Gastrocnemius medialis (tissue), 4 donors: ENCODE data around the gene WDFY2. TPM values are rescaled to one million over a fixed set of nuclear protein-coding genes. Genes with fewer than 3 reads are reported as not detected.

Source experiments
- ATAC-seq, 2 donors: fragments of 150-250 bp; one replicate each; pipeline ENCODE4 v1.9.1; 2016
- DNase-seq, 2 donors: peaks; one replicate each; pipeline ENCODE4 v3.0.0-alpha.2; 2019
- H3K27ac ChIP-seq, 4 donors: fragments of 200-600 bp; sonication (generic); 1 replicate in 1 of 4; 2 replicates in 3 of 4; pipeline ENCODE4 v1.5.1; 2016 to 2018; ENCODE audit warnings: mild to moderate bottlenecking in 2 of 4, moderate library complexity in 1 of 4
- H3K27me3 ChIP-seq, 3 donors: fragments of 200-600 bp; sonication (generic) in 2 of 3; 1 replicate in 1 of 3; 2 replicates in 2 of 3; pipeline versions ENCODE4 v1.5.1 to v1.6.0; 2016 to 2019; ENCODE audit warnings: mild to moderate bottlenecking in 1 of 3, moderate library complexity in 1 of 3
- H3K36me3 ChIP-seq, 2 donors: fragments of 200-600 bp; sonication (generic) in 1 of 2; one replicate each; pipeline ENCODE4 v1.5.1; 2017 to 2018
- H3K4me1 ChIP-seq, 2 donors: fragments of 200-600 bp; sonication (generic) in 1 of 2; one replicate each; pipeline ENCODE4 v1.5.1; 2016 to 2017; ENCODE audit warnings: mild to moderate bottlenecking in 2 of 2
- H3K4me3 ChIP-seq, 4 donors: fragments of 200-600 bp; sonication (generic) in 3 of 4; 1 replicate in 1 of 4; 2 replicates in 3 of 4; pipeline ENCODE4 v1.5.1; 2016 to 2019; ENCODE audit warnings: mild to moderate bottlenecking in 2 of 4
- H3K9me3 ChIP-seq, 3 donors: fragments of 200-600 bp; sonication (generic) in 2 of 3; 1 replicate in 1 of 3; 2 replicates in 2 of 3; pipeline ENCODE4 v1.5.1; 2016 to 2019
- CTCF ChIP-seq, 5 experiments: fragments of 450-650 bp in 3 of 5; fragments of 200-600 bp in 2 of 5; sonication (generic) in 2 of 5; IDR thresholded peaks in 4 of 5; conservative IDR thresholded peaks in 1 of 5; 1 replicate in 4 of 5; 2 replicates in 1 of 5; pipeline ENCODE4 v1.5.1; 2016 to 2019; ENCODE audit warnings: antibody characterized with exemption in 5 of 5, mild to moderate bottlenecking in 3 of 5, moderate library complexity in 3 of 5
- POLR2A ChIP-seq, 2 donors: fragments of 450-650 bp; IDR thresholded peaks; one replicate each; pipeline ENCODE4 v1.6.1; 2017; ENCODE audit warnings: antibody characterized with exemption in 2 of 2, mild to moderate bottlenecking in 2 of 2, moderate library complexity in 2 of 2
- in situ Hi-C, 4 donors: fragments of 200-750 bp; cut with MboI; loops; one replicate each; pipeline versions ENCODE4 v1.15.0 to v1.8.0; 2017; ENCODE audit warnings: low sequenced_read_pairs in 4 of 4
- intact Hi-C: fragments of 100-400 bp; cut with DNase I; formaldehyde crosslinking; loops from one replicate; pipeline ENCODE4 v1.15.1; 2023; ENCODE audit warnings: low total_unique reads
- total RNA-seq, 4 donors: library from RNA; depleted of rRNA; stranded (reverse); fragments of >200 nt; gene quantifications; one replicate each; pipeline versions ENCODE4 v1.1.0 to v1.2.3, GENCODE V29; 2016

The WDFY2 gene
- total RNA-seq, 4 donors from 2014 or later: 0.98 to 2.8 (median 1.7) TPM

GRCh38 chr13:51782026-51782710 lies 197.9 kb downstream of the WDFY2 start:
- ATAC-seq (no peak), DNase-seq (no peak)
- Histone ChIP-seq H3K4me3 (no peak overlapping the region), H3K9me3 (no peaks in the 10 kb centered on the region), H3K27ac (no peak overlapping the region), H3K36me3 (no peaks in the 10 kb centered on the region), H3K27me3 (no peaks in the 10 kb centered on the region), H3K4me1 (peaks cover 16 to 18% of the 10 kb centered on the region in 2 donors)
- in situ Hi-C loops (no loop called here), intact Hi-C loops (no loop called here)
- TF ChIP-seq POLR2A (IDR thresholded peaks at IDR 0.05) (no peak), CTCF (IDR thresholded peaks at IDR 0.05 in 4 of 5, conservative IDR thresholded peaks at IDR 0.05 in 1 of 5) (no peak)

DNA sequence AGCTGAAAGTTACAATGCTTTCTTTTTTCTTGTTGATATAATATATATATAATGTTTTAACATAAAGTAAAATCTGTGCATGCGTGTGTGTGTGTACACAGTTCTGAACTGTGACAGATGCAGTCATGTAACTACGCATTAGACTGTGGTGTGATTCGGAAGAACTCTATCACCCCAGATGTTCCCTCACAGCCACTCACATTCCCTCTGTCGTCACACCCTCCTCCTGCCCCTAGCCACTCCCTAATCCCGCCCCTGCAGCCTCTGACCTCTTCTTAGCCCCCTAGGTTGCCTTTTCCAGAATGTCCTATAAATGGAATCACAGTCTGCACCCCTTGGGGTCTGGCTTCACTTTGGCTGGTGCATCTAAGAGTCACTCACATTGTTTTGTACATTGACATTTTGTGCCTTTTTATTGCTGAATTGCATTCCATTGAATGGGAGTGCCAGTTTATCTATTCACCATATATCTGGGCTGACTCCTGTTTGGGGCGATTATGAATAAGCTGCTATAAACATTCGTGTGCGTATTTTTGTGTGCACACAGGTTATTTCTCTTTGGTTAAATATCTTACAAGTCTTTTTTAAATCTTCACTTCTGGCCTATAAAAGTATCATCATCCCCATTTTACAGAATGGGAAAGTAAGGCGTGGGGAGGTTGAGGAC lies 199.3 kb downstream of the WDFY2 start:
- no peak overlapping the region for H3K27ac ChIP-seq
- no peaks in the 10 kb centered on the region for H3K9me3 ChIP-seq
- DNase-seq (no peak), ATAC-seq (no peak)
- H3K27me3 ChIP-seq: no peaks in the 10 kb centered on the region
- in situ Hi-C loops: no loop called here
- no peak overlapping the region for H3K4me3 ChIP-seq
- no peaks in the 10 kb centered on the region for H3K36me3 ChIP-seq
- TF ChIP-seq POLR2A (IDR thresholded peaks at IDR 0.05): no peak
- TF ChIP-seq CTCF (IDR thresholded peaks at IDR 0.05 in 4 of 5, conservative IDR thresholded peaks at IDR 0.05 in 1 of 5): no peak
- peaks cover 14 to 20% of the 10 kb centered on the region in 2 donors for H3K4me1 ChIP-seq
- intact Hi-C loops: no loop called here

DNA sequence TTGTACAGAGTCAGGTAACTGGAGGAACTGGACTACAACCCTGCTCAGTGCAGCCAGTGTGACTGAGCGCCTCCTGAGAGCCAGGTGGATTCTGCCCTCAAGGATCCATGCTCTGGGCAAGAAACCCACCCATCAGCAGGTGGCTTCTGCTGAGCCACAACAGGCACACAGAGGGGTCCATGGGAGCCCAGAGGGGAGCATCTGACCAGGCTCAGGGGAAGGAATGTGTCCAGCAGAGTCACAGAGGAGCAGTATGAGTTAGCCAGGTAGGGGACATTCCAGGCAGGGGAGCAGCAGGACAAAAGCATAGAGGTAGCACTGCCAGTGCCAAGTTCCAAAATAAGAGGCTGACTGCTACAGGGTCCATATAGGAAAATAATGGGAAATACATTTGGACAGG lies 199.8 kb downstream of the WDFY2 start:
- Histone ChIP-seq H3K9me3 (no peaks in the 10 kb centered on the region), H3K4me1 (peaks cover 14 to 20% of the 10 kb centered on the region in 2 donors), H3K27me3 (no peaks in the 10 kb centered on the region), H3K36me3 (peaks cover 0 to under 1% of the 10 kb centered on the region in 2 donors), H3K27ac (no peak overlapping the region), H3K4me3 (no peak overlapping the region)
- TF ChIP-seq CTCF (IDR thresholded peaks at IDR 0.05 in 4 of 5, conservative IDR thresholded peaks at IDR 0.05 in 1 of 5) (no peak), POLR2A (IDR thresholded peaks at IDR 0.05) (no peak)
- ATAC-seq (no peak), DNase-seq (no peak)
- in situ Hi-C loops: no loop called here
- intact Hi-C loops: no loop called here

- intact Hi-C loops: no loop called here
- no peak for TF ChIP-seq CTCF (IDR thresholded peaks at IDR 0.05 in 4 of 5, conservative IDR thresholded peaks at IDR 0.05 in 1 of 5)
- TF ChIP-seq POLR2A (IDR thresholded peaks at IDR 0.05): no peak
- Histone ChIP-seq H3K27me3 (no peaks in the 10 kb centered on the region), H3K4me3 (peak overlapping the region in 3 of 4 donors; percentile 2 to 16 (median 5)), H3K36me3 (peaks cover 0 to 7% of the 10 kb centered on the region in 2 donors), H3K27ac (peak overlapping the region; percentile 55 to 76 (median 69)), H3K9me3 (no peaks in the 10 kb centered on the region), H3K4me1 (peaks cover 14 to 20% of the 10 kb centered on the region in 2 donors)
- peak; percentile 65 to 81 for ATAC-seq
- DNase-seq: peak in 1 of 2 donors; percentile 60
- in situ Hi-C loops: no loop called here
Observed at GRCh38 chr13:51785712-51786424, 201.6 kb downstream of the WDFY2 start.
